ENCODE results near the gene SBNO2. TPM values are rescaled to one million over a fixed set of nuclear protein-coding genes. Genes with fewer than 3 reads are reported as not detected.

Gene SBNO2
- total RNA-seq, 1 donor from 2014 or later, result 61.6 TPM

GRCh38 chr19:1183543-1184172 is 9.6 kb upstream of the SBNO2 start:
- no peak for DNase-seq (ENCODE audit: extremely low spot score, unreplicated experiment)
- Mint-ChIP-seq H3K27me3 (ENCODE audit: unreplicated experiment) (no peaks in the 10 kb centered on the region), H3K27ac (ENCODE audit: unreplicated experiment) (peak overlapping the region; percentile 41), H3K4me1 (ENCODE audit: unreplicated experiment) (peaks cover 39% of the 10 kb centered on the region), H3K9me3 (ENCODE audit: unreplicated experiment) (no peaks in the 10 kb centered on the region), H3K4me3 (ENCODE audit: unreplicated experiment) (no peak overlapping the region), H3K36me3 (ENCODE audit: unreplicated experiment) (no peaks in the 10 kb centered on the region)
- TF ChIP-seq CTCF (IDR thresholded peaks at IDR 0.05), result no peak

GRCh38 chr19:1182727-1183126 is 8.7 kb upstream of the SBNO2 start:
- no peaks in the 10 kb centered on the region for H3K27me3 Mint-ChIP-seq (ENCODE audit: unreplicated experiment)

GRCh38 chr19:1182068-1182467 is 8.0 kb upstream of the SBNO2 start:
- Mint-ChIP-seq H3K27me3 (ENCODE audit: unreplicated experiment) (no peaks in the 10 kb centered on the region), H3K27ac (ENCODE audit: unreplicated experiment) (peak overlapping the region; percentile 42), H3K4me3 (ENCODE audit: unreplicated experiment) (no peak overlapping the region), H3K4me1 (ENCODE audit: unreplicated experiment) (peaks cover 49% of the 10 kb centered on the region), H3K9me3 (ENCODE audit: unreplicated experiment) (no peaks in the 10 kb centered on the region), H3K36me3 (ENCODE audit: unreplicated experiment) (no peaks in the 10 kb centered on the region)
- no peak for DNase-seq (ENCODE audit: extremely low spot score, unreplicated experiment)
- no peak for TF ChIP-seq CTCF (IDR thresholded peaks at IDR 0.05)

More at GRCh38 chr19:1182727-1183126, 8.7 kb upstream of the SBNO2 start:
- Mint-ChIP-seq H3K4me1 (ENCODE audit: unreplicated experiment) (peaks cover 43% of the 10 kb centered on the region), H3K27ac (ENCODE audit: unreplicated experiment) (no peak overlapping the region), H3K4me3 (ENCODE audit: unreplicated experiment) (no peak overlapping the region), H3K36me3 (ENCODE audit: unreplicated experiment) (no peaks in the 10 kb centered on the region), H3K9me3 (ENCODE audit: unreplicated experiment) (no peaks in the 10 kb centered on the region)
- DNase-seq (ENCODE audit: extremely low spot score, unreplicated experiment), result no peak
- no peak for TF ChIP-seq CTCF (IDR thresholded peaks at IDR 0.05)

GRCh38 chr19:1181606-1182005 is 7.5 kb upstream of the SBNO2 start:
- H3K9me3 Mint-ChIP-seq (ENCODE audit: unreplicated experiment), result no peaks in the 10 kb centered on the region
- TF ChIP-seq CTCF (IDR thresholded peaks at IDR 0.05), result no peak
- no peaks in the 10 kb centered on the region for H3K27me3 Mint-ChIP-seq (ENCODE audit: unreplicated experiment)
- peak overlapping the region; percentile 78 for H3K27ac Mint-ChIP-seq (ENCODE audit: unreplicated experiment)
- DNase-seq (ENCODE audit: extremely low spot score, unreplicated experiment), result no peak
- no peak overlapping the region for H3K4me3 Mint-ChIP-seq (ENCODE audit: unreplicated experiment)
- peaks cover 54% of the 10 kb centered on the region for H3K4me1 Mint-ChIP-seq (ENCODE audit: unreplicated experiment)
- H3K36me3 Mint-ChIP-seq (ENCODE audit: unreplicated experiment), result no peaks in the 10 kb centered on the region

GRCh38 chr19:1177322-1178114 is 3.5 kb upstream of the SBNO2 start:
- DNase-seq (ENCODE audit: extremely low spot score, unreplicated experiment), result no peak
- Mint-ChIP-seq H3K4me3 (ENCODE audit: unreplicated experiment) (peak overlapping the region; percentile 55), H3K36me3 (ENCODE audit: unreplicated experiment) (no peaks in the 10 kb centered on the region), H3K9me3 (ENCODE audit: unreplicated experiment) (no peaks in the 10 kb centered on the region), H3K4me1 (ENCODE audit: unreplicated experiment) (peaks cover 47% of the 10 kb centered on the region), H3K27me3 (ENCODE audit: unreplicated experiment) (no peaks in the 10 kb centered on the region), H3K27ac (ENCODE audit: unreplicated experiment) (peak overlapping the region; percentile 94)
- peak; percentile 52 for TF ChIP-seq CTCF (IDR thresholded peaks at IDR 0.05)

Measured in osteocyte (in vitro differentiated cells).